GM12878 (cell line): Measurements from ENCODE around the gene TRIM13. TPM values are rescaled to one million over a fixed set of nuclear protein-coding genes. Genes with fewer than 3 reads are reported as not detected.

Source experiments
- ASH2L ChIP-seq: fragments of 300-600, 200-600 bp; sonication (generic); IDR thresholded peaks from 2 replicates; pipeline ENCODE4 v1.6.1; 2017; ENCODE audit warnings: low read depth, mild to moderate bottlenecking, borderline replicate concordance
- ATF3 ChIP-seq: IDR thresholded peaks from 2 replicates; pipeline ENCODE4 v1.6.1; 2011; ENCODE audit warnings: low read depth, mild to moderate bottlenecking, low read length, moderate library complexity, borderline replicate concordance; ENCODE audit errors: extremely low read depth
- BMI1 ChIP-seq: fragments of 450-650 bp; IDR thresholded peaks from 2 replicates; pipeline ENCODE4 v1.6.1; 2016; ENCODE audit warnings: mild to moderate bottlenecking, moderate library complexity, borderline replicate concordance
- CBFB ChIP-seq: IDR thresholded peaks from 2 replicates; pipeline ENCODE4 v1.6.1; 2016; ENCODE audit warnings: antibody characterized with exemption, low read depth
- CEBPB ChIP-seq, 2 experiments: fragments of 150-350 bp in 1 of 2; IDR thresholded peaks; 2 replicates each; pipeline ENCODE4 v1.6.1; 2012 to 2014; ENCODE audit warnings: low read depth in 2 of 2, low read length in 2 of 2, borderline replicate concordance in 1 of 2, inconsistent platforms in 1 of 2
- CREB1 ChIP-seq: IDR thresholded peaks from 2 replicates; pipeline ENCODE4 v1.6.1; 2012; ENCODE audit warnings: low read depth, mild to moderate bottlenecking, inconsistent platforms
- ETV6 ChIP-seq, 2 experiments: fragments of 450-650 bp in 1 of 2; IDR thresholded peaks in 1 of 2; conservative IDR thresholded peaks in 1 of 2; 2 replicates each; pipeline ENCODE4 v1.6.1; 2014; ENCODE audit warnings: antibody characterized with exemption in 1 of 2, borderline replicate concordance in 1 of 2, low read depth in 1 of 2, mild to moderate bottlenecking in 1 of 2, moderate library complexity in 1 of 2
- HDAC6 ChIP-seq: fragments of 200-600 bp; sonication (generic); IDR thresholded peaks from one replicate; pipeline ENCODE4 v1.8.0; 2017; ENCODE audit warnings: antibody characterized with exemption; ENCODE audit not compliant: unreplicated experiment
- HDGF ChIP-seq: fragments of 450-650 bp; IDR thresholded peaks from 2 replicates; pipeline ENCODE4 v1.6.1; 2016; ENCODE audit warnings: antibody characterized with exemption
- IKZF1 ChIP-seq: fragments of 450-650 bp; conservative IDR thresholded peaks from 2 replicates; pipeline ENCODE4 v1.6.1; 2017; ENCODE audit warnings: antibody characterized with exemption, mild to moderate bottlenecking
- JUNB ChIP-seq: IDR thresholded peaks from 2 replicates; pipeline ENCODE4 v1.6.1; 2016; ENCODE audit warnings: antibody characterized with exemption, mild to moderate bottlenecking
- MLLT1 ChIP-seq: fragments of 450-650 bp; IDR thresholded peaks from 2 replicates; pipeline ENCODE4 v1.6.1; 2016; ENCODE audit warnings: mild to moderate bottlenecking
- NR2C2 ChIP-seq: IDR thresholded peaks from 2 replicates; pipeline ENCODE4 v1.6.1; 2011; ENCODE audit warnings: borderline replicate concordance, low read depth; ENCODE audit not compliant: control insufficient read depth, insufficient read length
- PAX8 ChIP-seq: fragments of 450-650 bp; IDR thresholded peaks from 2 replicates; pipeline ENCODE4 v1.6.1; 2017; ENCODE audit warnings: mild to moderate bottlenecking, moderate library complexity
- POLR2AphosphoS2 ChIP-seq: IDR thresholded peaks from 2 replicates; pipeline ENCODE4 v1.6.1; 2011; ENCODE audit warnings: low read depth, mild to moderate bottlenecking, low read length, improper control_type of control experiment, moderate library complexity
- PRDM15 ChIP-seq: fragments of 450-650 bp; formaldehyde crosslinking; IDR thresholded peaks from 2 replicates; pipeline ENCODE4 v1.4.0; 2020; ENCODE audit warnings: mild to moderate bottlenecking, moderate library complexity
- RAD21 ChIP-seq: IDR thresholded peaks from 2 replicates; pipeline ENCODE4 v1.6.1; 2011; ENCODE audit warnings: mild to moderate bottlenecking, low read depth, low read length, moderate library complexity; ENCODE audit not compliant: insufficient read depth
- SMC3 ChIP-seq: IDR thresholded peaks from 2 replicates; pipeline ENCODE4 v1.6.1; 2011; ENCODE audit warnings: low read length, improper control_type of control experiment, borderline replicate concordance
- ZBTB40 ChIP-seq: fragments of 450-650 bp; IDR thresholded peaks from 2 replicates; pipeline ENCODE4 v1.6.1; 2016; ENCODE audit warnings: mild to moderate bottlenecking, moderate library complexity, borderline replicate concordance
- polyA plus RNA-seq, 11 experiments: library from polyadenylated mRNA; depleted of rRNA in 4 of 11; unstranded in 6 of 11; stranded (reverse) in 5 of 11; fragments of >200 nt; fragmentation: Nextera tagmentation in 4 of 11; fragmentation: Illumina TruSeq in 1 of 11; extraction: Ambion mirVana in 4 of 11; extraction: Trizol in 1 of 11; gene quantifications; 1 replicate in 1 of 11; 2 replicates in 10 of 11; pipeline versions ENCODE4 v1.2.1 to v1.2.3, GENCODE V29; 2011 to 2016; ENCODE audit warnings: inconsistent platforms in 2 of 11, missing spikeins in 2 of 11, low read depth in 1 of 11
- total RNA-seq, 4 experiments: library from RNA; depleted of rRNA in 3 of 4; stranded (reverse); fragments of >200 nt in 3 of 4; fragmentation: Illumina TruSeq in 1 of 4; extraction: Trizol in 1 of 4; gene quantifications; 2 replicates each; pipeline versions ENCODE4 v1.2.1 to v1.2.3, GENCODE V29; 2013 to 2021

Gene TRIM13
- total and polyA plus RNA-seq, 10 of the 15 experiments (the other 5 are each of a cell fraction or from before 2014, with no cell fraction given) = 15.4 to 33.8 (median 21.0) TPM

GRCh38 chr13:49996951-49997895 lies at the start of gene TRIM13 (continued):
- TF ChIP-seq HDGF = 0 out of 2 replicates have a peak, but pooled peaks have one; percentile 56
- peak; percentile 68 for TF ChIP-seq RAD21
- TF ChIP-seq BMI1 = no peak
- TF ChIP-seq JUNB = no peak
- no peak for TF ChIP-seq CBFB
- TF ChIP-seq ETV6 (conservative IDR thresholded peaks at IDR 0.05 in 1 of 2, IDR thresholded peaks at IDR 0.05 in 1 of 2; ENCODE audit: borderline replicate concordance in 1 of 2, low read depth in 1 of 2) = no peak
- no peak for TF ChIP-seq ATF3
- peak; percentile 76 for TF ChIP-seq IKZF1
- no peak for TF ChIP-seq ZBTB40
- TF ChIP-seq POLR2AphosphoS2 = peak; percentile 56; the same call in 1 of the 2 replicates
- no peak for TF ChIP-seq HDAC6
- peak; percentile 34; the same call in 1 of the 2 replicates for TF ChIP-seq SMC3
- TF ChIP-seq NR2C2 = no peak
- TF ChIP-seq CREB1 = no peak; the same call in none of the 2 replicates
- TF ChIP-seq ASH2L = 0 out of 2 replicates have a peak, but pooled peaks have one; percentile 43
- TF ChIP-seq CEBPB (IDR thresholded peaks at IDR 0.05; ENCODE audit: borderline replicate concordance in 1 of 2, low read depth in 2 of 2, low read length in 2 of 2) = no peak
- no peak for TF ChIP-seq PAX8
- peak; percentile 69 for TF ChIP-seq MLLT1
- no peak for TF ChIP-seq PRDM15 (CRISPR knock-in tag)
